WTC11 (cell line): ENCODE results near the gene CD46. TPM values are rescaled to one million over a fixed set of nuclear protein-coding genes. Genes with fewer than 3 reads are reported as not detected.

Experiments used
- ATAC-seq: fragments of 200-7000 bp; cut with Tn5 transposase; 2 replicates; pipeline ENCODE4 v1.10.0; 2021; ENCODE audit warnings: mild to moderate bottlenecking, moderate library complexity
- CTCF ChIA-PET: fragments of 300-600 bp; sonication (Branson Sonifier 250); formaldehyde crosslinking; loops from one replicate; lab custom pipeline; 2021; ENCODE audit warnings: antibody characterized with exemption; lab: Charles Lee
- POLR2A ChIA-PET: fragments of 350-600 bp; sonication (Branson Sonifier 250); formaldehyde crosslinking; loops from one replicate; lab custom pipeline; 2021; ENCODE audit warnings: antibody characterized with exemption; lab: Charles Lee
- DNase-seq: peaks from one replicate; pipeline ENCODE4 v3.0.0; 2021; ENCODE audit warnings: low spot score
- H3K27ac Mint-ChIP-seq: 2 replicates; pipeline ENCODE4 v1.8.0; 2021; ENCODE audit warnings: mixed read lengths
- H3K27me3 Mint-ChIP-seq: 2 replicates; pipeline ENCODE4 v1.8.0; 2021; ENCODE audit warnings: low read depth, mild to moderate bottlenecking, moderate library complexity, mixed read lengths
- H3K36me3 Mint-ChIP-seq: 2 replicates; pipeline ENCODE4 v1.8.0; 2021; ENCODE audit warnings: mixed read lengths
- H3K4me1 Mint-ChIP-seq: 2 replicates; pipeline ENCODE4 v1.8.0; 2022; ENCODE audit warnings: mixed read lengths
- H3K4me3 Mint-ChIP-seq: 2 replicates; pipeline ENCODE4 v1.8.0; 2021; ENCODE audit warnings: mild to moderate bottlenecking, moderate library complexity, mixed read lengths
- H3K9me3 Mint-ChIP-seq: 2 replicates; pipeline ENCODE4 v1.8.0; 2021; ENCODE audit warnings: mixed read lengths
- ATF6 ChIP-seq: sonication (generic); formaldehyde crosslinking; IDR thresholded peaks from 2 replicates; pipeline ENCODE4 v1.8.1; 2023; ENCODE audit warnings: mild to moderate bottlenecking, missing genetic modification reagents
- EMX1 ChIP-seq: fragments of 250-450 bp; sonication (Bioruptor Pico); IDR thresholded peaks from 2 replicates; pipeline ENCODE4 v1.8.0; 2021; ENCODE audit warnings: mild to moderate bottlenecking
- FOXP1 ChIP-seq: sonication (generic); formaldehyde crosslinking; IDR thresholded peaks from 2 replicates; pipeline ENCODE4 v1.8.0; 2022; ENCODE audit warnings: missing genetic modification reagents, mild to moderate bottlenecking, moderate library complexity, borderline replicate concordance
- IRF2 ChIP-seq: sonication (generic); formaldehyde crosslinking; IDR thresholded peaks from 2 replicates; pipeline ENCODE4 v1.8.0; 2022; ENCODE audit warnings: low read depth, missing genetic modification reagents, borderline replicate concordance
- NFE2L1 ChIP-seq: sonication (generic); formaldehyde crosslinking; IDR thresholded peaks from 2 replicates; pipeline ENCODE4 v1.8.1; 2023; ENCODE audit warnings: missing genetic modification reagents
- ZNF121 ChIP-seq: sonication (generic); formaldehyde crosslinking; IDR thresholded peaks from 2 replicates; pipeline ENCODE4 v1.8.0; 2023; ENCODE audit warnings: missing genetic modification reagents
- ZNF425 ChIP-seq: fragments of 250-450 bp; sonication (Bioruptor Pico); conservative IDR thresholded peaks from 2 replicates; pipeline ENCODE4 v1.9.0; 2021; ENCODE audit warnings: mild to moderate bottlenecking
- ZNF671 ChIP-seq: fragments of 250-450 bp; sonication (Bioruptor Pico); IDR thresholded peaks from 2 replicates; pipeline ENCODE4 v1.8.0; 2021; ENCODE audit warnings: mild to moderate bottlenecking
- total RNA-seq: library from RNA; stranded (reverse); gene quantifications from 3 replicates; pipeline ENCODE4 v1.2.3, GENCODE V29; 2021
- TF ChIP-seq, protein P1 (sequence below): sonication (generic); formaldehyde crosslinking; IDR thresholded peaks from 2 replicates; pipeline ENCODE4 v1.8.0; 2022; ENCODE audit warnings: mild to moderate bottlenecking, missing genetic modification reagents
- TF ChIP-seq, protein P2 (sequence below): fragments of 250-450 bp; sonication (Bioruptor Pico); IDR thresholded peaks from 2 replicates; pipeline ENCODE4 v1.8.0; 2021; ENCODE audit warnings: mild to moderate bottlenecking

The CD46 gene
- total RNA-seq, 1 experiment from 2014 or later = 150 TPM

GRCh38 chr1:207830788-207831187 is 78.9 kb downstream of the CD46 start (continued):
- TF ChIP-seq, protein P1, sequence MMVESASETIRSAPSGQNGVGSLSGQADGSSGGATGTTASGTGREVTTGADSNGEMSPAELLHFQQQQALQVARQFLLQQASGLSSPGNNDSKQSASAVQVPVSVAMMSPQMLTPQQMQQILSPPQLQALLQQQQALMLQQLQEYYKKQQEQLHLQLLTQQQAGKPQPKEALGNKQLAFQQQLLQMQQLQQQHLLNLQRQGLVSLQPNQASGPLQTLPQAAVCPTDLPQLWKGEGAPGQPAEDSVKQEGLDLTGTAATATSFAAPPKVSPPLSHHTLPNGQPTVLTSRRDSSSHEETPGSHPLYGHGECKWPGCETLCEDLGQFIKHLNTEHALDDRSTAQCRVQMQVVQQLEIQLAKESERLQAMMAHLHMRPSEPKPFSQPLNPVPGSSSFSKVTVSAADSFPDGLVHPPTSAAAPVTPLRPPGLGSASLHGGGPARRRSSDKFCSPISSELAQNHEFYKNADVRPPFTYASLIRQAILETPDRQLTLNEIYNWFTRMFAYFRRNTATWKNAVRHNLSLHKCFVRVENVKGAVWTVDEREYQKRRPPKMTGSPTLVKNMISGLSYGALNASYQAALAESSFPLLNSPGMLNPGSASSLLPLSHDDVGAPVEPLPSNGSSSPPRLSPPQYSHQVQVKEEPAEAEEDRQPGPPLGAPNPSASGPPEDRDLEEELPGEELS = no peak
- TF ChIP-seq FOXP1 (CRISPR knock-in tag) (no peak), ZNF121 (CRISPR knock-in tag) (no peak), ZNF671 (CRISPR knock-in tag) (no peak), NFE2L1 (CRISPR knock-in tag) (no peak), IRF2 (CRISPR knock-in tag) (no peak)

GRCh38 chr1:207831517-207832327 is 79.9 kb downstream of the CD46 start:
- Mint-ChIP-seq H3K36me3 (no peaks in the 10 kb centered on the region), H3K4me1 (peaks cover 3% of the 10 kb centered on the region; the same call in 1 of the 2 replicates), H3K4me3 (no peak overlapping the region), H3K27ac (no peak overlapping the region), H3K9me3 (no peaks in the 10 kb centered on the region), H3K27me3 (no peaks in the 10 kb centered on the region)
- DNase-seq (no peak), ATAC-seq (no peak)
- TF ChIP-seq EMX1 (CRISPR knock-in tag) = no peak
- TF ChIP-seq, protein P2, sequence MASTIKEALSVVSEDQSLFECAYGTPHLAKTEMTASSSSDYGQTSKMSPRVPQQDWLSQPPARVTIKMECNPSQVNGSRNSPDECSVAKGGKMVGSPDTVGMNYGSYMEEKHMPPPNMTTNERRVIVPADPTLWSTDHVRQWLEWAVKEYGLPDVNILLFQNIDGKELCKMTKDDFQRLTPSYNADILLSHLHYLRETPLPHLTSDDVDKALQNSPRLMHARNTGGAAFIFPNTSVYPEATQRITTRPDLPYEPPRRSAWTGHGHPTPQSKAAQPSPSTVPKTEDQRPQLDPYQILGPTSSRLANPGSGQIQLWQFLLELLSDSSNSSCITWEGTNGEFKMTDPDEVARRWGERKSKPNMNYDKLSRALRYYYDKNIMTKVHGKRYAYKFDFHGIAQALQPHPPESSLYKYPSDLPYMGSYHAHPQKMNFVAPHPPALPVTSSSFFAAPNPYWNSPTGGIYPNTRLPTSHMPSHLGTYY = no peak
- TF ChIP-seq ZNF425 (CRISPR knock-in tag) = no peak
- ChIA-PET CTCF (interaction anchor here (1.2 to 7.0 kb wide), 4 partner anchors 8 to 131 kb away, joined by 5 to 66 read pairs (median 6); no protein-coding TSS in a partner anchor), POLR2A (no interaction called here)

GRCh38 chr1:207832796-207833195 is 80.9 kb downstream of the CD46 start:
- H3K27me3 Mint-ChIP-seq = no peaks in the 10 kb centered on the region

More at GRCh38 chr1:207832796-207833195, 80.9 kb downstream of the CD46 start:
- H3K4me3 Mint-ChIP-seq = no peak overlapping the region
- TF ChIP-seq ATF6 = no peak
- no peak for ATAC-seq
- H3K9me3 Mint-ChIP-seq = no peaks in the 10 kb centered on the region
- H3K4me1 Mint-ChIP-seq = peaks cover 3% of the 10 kb centered on the region; the same call in 1 of the 2 replicates
- CTCF ChIA-PET = interaction anchor here (1.2 to 7.0 kb wide), 3 partner anchors 9 to 131 kb away, joined by 3 to 66 read pairs (median 5); no protein-coding TSS in a partner anchor
- POLR2A ChIA-PET = no interaction called here
- DNase-seq = no peak
- no peak overlapping the region for H3K27ac Mint-ChIP-seq
- no peaks in the 10 kb centered on the region for H3K36me3 Mint-ChIP-seq
